Transverse colon (tissue), 4 donors: Measurements from ENCODE around the gene DCST1. TPM values are rescaled to one million over a fixed set of nuclear protein-coding genes. Genes with fewer than 3 reads are reported as not detected.

Experiments used
- DNase-seq: peaks from one replicate; pipeline ENCODE4 v3.0.0-alpha.2; 2019
- H3K27ac ChIP-seq, 4 donors: fragments of 200-600 bp; sonication (generic); 2 replicates each; pipeline ENCODE4 v1.5.1; 2016 to 2018; ENCODE audit warnings: inconsistent platforms in 4 of 4
- H3K27me3 ChIP-seq: fragments of 200-600 bp; sonication (generic); 2 replicates; pipeline ENCODE4 v1.5.1; 2017; ENCODE audit warnings: inconsistent platforms
- H3K36me3 ChIP-seq, 4 donors: fragments of 200-600 bp; sonication (generic); 2 replicates each; pipeline ENCODE4 v1.5.1; 2017 to 2019; ENCODE audit warnings: inconsistent platforms in 4 of 4
- H3K4me1 ChIP-seq, 4 donors: fragments of 200-600 bp; sonication (generic); 2 replicates each; pipeline ENCODE4 v1.5.1; 2017 to 2020; ENCODE audit warnings: inconsistent platforms in 4 of 4
- H3K4me3 ChIP-seq, 4 donors: fragments of 200-600 bp; sonication (generic); 1 replicate in 1 of 4; 2 replicates in 3 of 4; pipeline versions ENCODE4 v1.5.1 to v1.6.1; 2017 to 2019; ENCODE audit warnings: inconsistent platforms in 4 of 4
- H3K9me3 ChIP-seq, 2 donors: fragments of 200-600 bp; sonication (generic); 2 replicates each; pipeline ENCODE4 v1.5.1; 2017 to 2019; ENCODE audit warnings: inconsistent platforms in 2 of 2
- EP300 ChIP-seq: sonication (generic); formaldehyde crosslinking; IDR thresholded peaks from one replicate; pipeline ENCODE4 v1.6.1; 2017; ENCODE audit warnings: antibody characterized with exemption, low read depth
- POLR2A ChIP-seq: fragments of 450-650 bp; IDR thresholded peaks from one replicate; pipeline ENCODE4 v1.6.1; 2016; ENCODE audit warnings: antibody characterized with exemption, mild to moderate bottlenecking, moderate library complexity
- POLR2AphosphoS5 ChIP-seq, 3 donors: sonication (generic); formaldehyde crosslinking; IDR thresholded peaks; one replicate each; pipeline ENCODE4 v1.6.1; 2016; ENCODE audit warnings: antibody characterized with exemption in 3 of 3
- WGBS, 2 donors: methylation state at CpG; one replicate each; pipeline ENCODE4 v1.1.5; 2018; ENCODE audit warnings: low coverage in 1 of 2; 5-methylcytosine and 5-hydroxymethylcytosine counted together
- in situ Hi-C, 4 donors: fragments of 200-750 bp; cut with MboI; loops; one replicate each; pipeline versions ENCODE4 v1.15.0 to v1.15.1; 2017; ENCODE audit warnings: low sequenced_read_pairs in 3 of 4, low pct_ligation_motif_present in 1 of 4, low pct_unique_long_range_greater_than_20kb in 1 of 4
- intact Hi-C: fragments of 100-400 bp; cut with DNase I; formaldehyde crosslinking; loops from one replicate; pipeline ENCODE4 v1.15.1; 2023; ENCODE audit warnings: low total_unique reads
- total RNA-seq, 4 donors: library from RNA; depleted of rRNA; stranded (reverse); fragments of >200 nt; gene quantifications; one replicate each; pipeline ENCODE4 v1.1.0, GENCODE V29; 2016
- TF ChIP-seq, protein P1 (sequence below), 5 experiments: fragments of 200-600 bp in 3 of 5; fragments of 450-650 bp in 2 of 5; sonication (generic) in 3 of 5; IDR thresholded peaks; 1 replicate in 2 of 5; 2 replicates in 3 of 5; pipeline ENCODE4 v1.5.1; 2016 to 2017; ENCODE audit warnings: antibody characterized with exemption in 5 of 5, inconsistent platforms in 3 of 5, mild to moderate bottlenecking in 2 of 5, moderate library complexity in 1 of 5

DCST1 gene
- total RNA-seq, 4 donors from 2014 or later = 0.32 to 0.41 TPM; not detected in 2

DNA sequence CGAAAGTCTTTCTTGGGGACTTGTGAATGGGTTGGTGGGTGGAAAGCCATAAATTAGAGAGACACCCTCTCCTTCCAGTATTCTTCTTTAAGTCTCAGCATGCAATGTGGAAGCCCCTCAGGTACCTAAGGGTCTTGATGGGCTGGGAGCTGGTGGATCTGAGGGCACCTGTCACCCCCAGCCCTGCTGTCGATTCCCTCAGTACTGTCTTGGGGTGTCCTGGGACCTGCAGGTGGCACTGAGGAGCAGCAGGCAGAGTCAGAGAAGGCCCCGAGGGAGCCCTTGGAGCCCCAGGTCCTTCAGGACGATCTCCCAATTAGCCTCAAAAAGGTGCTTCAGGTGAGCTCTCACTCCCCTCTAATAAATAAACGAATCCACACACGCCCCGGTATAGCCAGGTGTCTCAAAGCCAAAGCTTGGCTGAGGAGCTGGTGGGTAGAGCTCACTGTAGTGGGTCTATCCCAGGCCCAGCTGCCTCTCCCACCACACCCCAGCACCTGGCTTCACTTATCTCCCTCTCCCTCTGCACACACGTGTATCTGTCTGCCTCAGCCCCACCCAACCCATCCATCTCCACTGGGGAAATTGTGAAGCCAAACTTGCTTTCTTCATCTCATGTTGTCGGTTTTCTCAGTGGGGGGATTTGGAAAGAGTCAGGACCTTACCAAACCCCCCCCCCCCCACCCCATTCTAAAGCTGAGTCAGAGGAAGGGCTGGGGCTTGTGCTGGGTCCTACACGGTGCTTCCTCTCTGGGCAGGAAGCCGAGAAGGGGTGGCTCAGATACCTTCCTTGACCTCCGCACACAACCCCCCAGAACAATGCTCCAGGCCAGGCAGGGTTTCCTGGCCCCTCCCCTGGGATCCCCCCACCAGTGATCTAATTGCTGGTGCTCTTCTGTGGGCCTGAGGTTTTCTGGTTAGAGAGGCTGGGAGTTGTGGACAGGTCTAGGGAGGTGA, 19.1 kb downstream of the DCST1 start:
- Histone ChIP-seq H3K9me3 (no peaks in the 10 kb centered on the region), H3K27me3 (no peaks in the 10 kb centered on the region), H3K4me1 (peaks cover 15 to 41% (median 26%) of the 10 kb centered on the region in 4 donors), H3K4me3 (peak overlapping the region in 3 of 4 donors; percentile 53 to 72 (median 62)), H3K27ac (peak overlapping the region; percentile 91 to 99 (median 94)), H3K36me3 (peaks cover 0 to 24% (median 0%) of the 10 kb centered on the region in 4 donors)
- TF ChIP-seq, protein P1, sequence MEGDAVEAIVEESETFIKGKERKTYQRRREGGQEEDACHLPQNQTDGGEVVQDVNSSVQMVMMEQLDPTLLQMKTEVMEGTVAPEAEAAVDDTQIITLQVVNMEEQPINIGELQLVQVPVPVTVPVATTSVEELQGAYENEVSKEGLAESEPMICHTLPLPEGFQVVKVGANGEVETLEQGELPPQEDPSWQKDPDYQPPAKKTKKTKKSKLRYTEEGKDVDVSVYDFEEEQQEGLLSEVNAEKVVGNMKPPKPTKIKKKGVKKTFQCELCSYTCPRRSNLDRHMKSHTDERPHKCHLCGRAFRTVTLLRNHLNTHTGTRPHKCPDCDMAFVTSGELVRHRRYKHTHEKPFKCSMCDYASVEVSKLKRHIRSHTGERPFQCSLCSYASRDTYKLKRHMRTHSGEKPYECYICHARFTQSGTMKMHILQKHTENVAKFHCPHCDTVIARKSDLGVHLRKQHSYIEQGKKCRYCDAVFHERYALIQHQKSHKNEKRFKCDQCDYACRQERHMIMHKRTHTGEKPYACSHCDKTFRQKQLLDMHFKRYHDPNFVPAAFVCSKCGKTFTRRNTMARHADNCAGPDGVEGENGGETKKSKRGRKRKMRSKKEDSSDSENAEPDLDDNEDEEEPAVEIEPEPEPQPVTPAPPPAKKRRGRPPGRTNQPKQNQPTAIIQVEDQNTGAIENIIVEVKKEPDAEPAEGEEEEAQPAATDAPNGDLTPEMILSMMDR (IDR thresholded peaks at IDR 0.05) = peak in 4 of 5 experiments; percentile 28 to 47 (median 30)
- TF ChIP-seq POLR2A (no peak), EP300 (no peak)
- intact Hi-C loops (no loop called here), in situ Hi-C loops (loop anchor here in 3 of 4 donors (25.0 kb wide), 1 partner anchor 90 kb away; the partner anchor contains the start of genes CKS1B (in 3 of the 3), PBXIP1 (in 3 of the 3), PYGO2 (in 3 of the 3) and SHC1 (in 3 of the 3))
- WGBS, 2 donors = 28 to 42% methylated on average over 5 to 10 of the region's 12 CpGs
- DNase-seq = peak; percentile 48

DNA sequence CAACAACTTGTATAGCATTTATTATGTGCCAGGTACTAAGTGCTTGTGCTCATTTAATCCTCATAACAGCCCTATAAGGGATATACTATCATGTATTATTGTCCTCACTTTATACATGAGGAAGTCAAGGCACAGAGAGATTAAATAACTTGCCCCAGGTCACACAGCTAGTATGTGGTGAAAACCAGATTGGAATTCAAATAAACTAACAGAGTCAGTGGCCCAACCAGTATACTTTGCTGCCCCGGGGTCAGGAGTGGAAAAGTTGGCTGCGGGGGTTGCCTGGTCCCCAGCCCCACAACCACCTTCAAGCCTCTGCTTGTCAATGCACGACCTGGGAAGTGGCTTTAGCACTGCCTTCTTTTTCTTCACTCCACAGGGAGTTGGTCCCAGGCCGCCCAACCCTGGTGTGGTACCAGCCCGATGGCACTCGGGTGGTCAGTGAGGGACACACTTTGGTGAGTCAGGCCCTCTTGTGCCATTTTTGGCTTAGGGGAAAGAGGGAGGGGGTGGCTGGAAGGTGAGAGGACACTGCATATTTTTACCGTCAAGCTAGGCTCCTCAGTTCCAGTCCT, 20.0 kb downstream of the DCST1 start:
- intact Hi-C loops = no loop called here
- Histone ChIP-seq H3K9me3 (no peaks in the 10 kb centered on the region), H3K27me3 (no peaks in the 10 kb centered on the region), H3K27ac (no peak overlapping the region), H3K36me3 (peaks cover 0 to 28% (median 0%) of the 10 kb centered on the region in 4 donors), H3K4me1 (peaks cover 15 to 41% (median 26%) of the 10 kb centered on the region in 4 donors), H3K4me3 (no peak overlapping the region)
- no peak for DNase-seq
- 78 to 95% methylated on average over 7 of the region's 7 CpGs for WGBS, 2 donors
- in situ Hi-C loops = loop anchor here in 3 of 4 donors (25.0 kb wide), 1 partner anchor 91 kb away; the partner anchor contains the start of genes CKS1B (in 3 of the 3), PBXIP1 (in 3 of the 3), PYGO2 (in 3 of the 3) and SHC1 (in 3 of the 3)
- TF ChIP-seq POLR2AphosphoS5 (IDR thresholded peaks at IDR 0.05) = no peak
- TF ChIP-seq, protein P1 (IDR thresholded peaks at IDR 0.05) = no peak
- TF ChIP-seq POLR2A = no peak
- TF ChIP-seq EP300 = no peak

DNA sequence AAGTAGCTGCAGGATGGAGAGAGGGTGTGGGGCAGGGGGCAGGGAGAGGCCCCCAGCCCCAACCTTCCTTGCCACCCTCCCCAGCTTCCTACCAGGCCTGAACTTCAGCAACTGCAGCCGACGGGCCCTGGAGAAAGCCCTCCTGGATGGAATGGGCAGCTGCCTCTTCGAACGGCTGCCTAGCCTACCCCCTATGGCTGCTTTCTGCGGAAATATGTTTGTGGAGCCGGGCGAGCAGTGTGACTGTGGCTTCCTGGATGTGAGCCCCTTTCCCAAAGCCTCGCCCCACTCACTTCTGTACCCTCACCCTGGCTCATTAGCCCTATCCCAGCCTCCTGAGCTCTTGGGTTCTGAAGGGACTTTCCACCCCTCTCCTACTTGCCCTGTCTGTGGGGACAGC, 23.5 kb downstream of the DCST1 start:
- H3K27ac ChIP-seq = no peak overlapping the region
- in situ Hi-C loops = loop anchor here in 3 of 4 donors (25.0 kb wide), 1 partner anchor 95 kb away; the partner anchor contains the start of genes CKS1B (in 3 of the 3), PBXIP1 (in 3 of the 3), PYGO2 (in 3 of the 3) and SHC1 (in 3 of the 3)
- 94% methylated on average over 8 of the region's 8 CpGs; no CpG with 5 or more reads in 1 of the 2 donors for WGBS, 2 donors
- peaks cover 0 to 28% (median 0%) of the 10 kb centered on the region in 4 donors for H3K36me3 ChIP-seq
- TF ChIP-seq, protein P1 (IDR thresholded peaks at IDR 0.05) = no peak
- TF ChIP-seq POLR2AphosphoS5 (IDR thresholded peaks at IDR 0.05) = no peak
- TF ChIP-seq POLR2A = no peak
- TF ChIP-seq EP300 = no peak
- no peak overlapping the region for H3K4me3 ChIP-seq
- intact Hi-C loops = no loop called here
- H3K4me1 ChIP-seq = peaks cover 5 to 24% (median 19%) of the 10 kb centered on the region in 4 donors
- DNase-seq = no peak
- no peaks in the 10 kb centered on the region for H3K27me3 ChIP-seq
- no peaks in the 10 kb centered on the region for H3K9me3 ChIP-seq

DNA sequence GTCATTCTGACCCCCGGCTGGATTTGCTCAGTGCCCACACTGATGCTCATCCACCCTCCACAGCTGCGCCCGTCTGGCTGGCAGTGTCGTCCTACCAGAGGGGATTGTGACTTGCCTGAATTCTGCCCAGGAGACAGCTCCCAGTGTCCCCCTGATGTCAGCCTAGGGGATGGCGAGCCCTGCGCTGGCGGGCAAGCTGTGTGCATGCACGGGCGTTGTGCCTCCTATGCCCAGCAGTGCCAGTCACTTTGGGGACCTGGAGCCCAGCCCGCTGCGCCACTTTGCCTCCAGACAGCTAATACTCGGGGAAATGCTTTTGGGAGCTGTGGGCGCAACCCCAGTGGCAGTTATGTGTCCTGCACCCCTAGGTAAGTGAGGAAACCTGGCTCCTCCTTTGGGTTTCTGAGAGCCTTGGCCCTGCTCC, 24.2 kb downstream of the DCST1 start:
- Histone ChIP-seq H3K9me3 (no peaks in the 10 kb centered on the region), H3K4me1 (peaks cover 12 to 24% (median 19%) of the 10 kb centered on the region in 4 donors), H3K36me3 (peaks cover 0 to 28% (median 0%) of the 10 kb centered on the region in 4 donors), H3K4me3 (no peak overlapping the region), H3K27ac (no peak overlapping the region), H3K27me3 (no peaks in the 10 kb centered on the region)
- no peak for TF ChIP-seq POLR2AphosphoS5 (IDR thresholded peaks at IDR 0.05)
- TF ChIP-seq EP300 = no peak
- TF ChIP-seq, protein P1 (IDR thresholded peaks at IDR 0.05) = no peak
- no peak for TF ChIP-seq POLR2A
- in situ Hi-C loops (loop anchor here in 3 of 4 donors (25.0 kb wide), 1 partner anchor 95 kb away; the partner anchor contains the start of genes CKS1B (in 3 of the 3), PBXIP1 (in 3 of the 3), PYGO2 (in 3 of the 3) and SHC1 (in 3 of the 3)), intact Hi-C loops (no loop called here)
- 100% methylated on average over 7 of the region's 13 CpGs; no CpG with 5 or more reads in 1 of the 2 donors for WGBS, 2 donors
- DNase-seq = no peak
